K562 (cell line): ENCODE results near the gene SH3TC2. TPM values are rescaled to one million over a fixed set of nuclear protein-coding genes. Genes with fewer than 3 reads are reported as not detected.

Source experiments
- CBX2 ChIP-seq: fragments of 200-600 bp; sonication (generic); IDR thresholded peaks from one replicate; pipeline ENCODE4 v1.6.1; 2012; ENCODE audit warnings: mild to moderate bottlenecking, low read length, inconsistent platforms; ENCODE audit not compliant: insufficient read depth, poor library complexity, severe bottlenecking
- RFX5 ChIP-seq: IDR thresholded peaks from 2 replicates; pipeline ENCODE4 v1.6.1; 2011; ENCODE audit warnings: low read depth, mild to moderate bottlenecking, improper control_type of control experiment, low read length
- TFE3 ChIP-seq: fragments of 450-650 bp; formaldehyde crosslinking; IDR thresholded peaks from 2 replicates; pipeline ENCODE4 v1.4.0; 2020; ENCODE audit warnings: mild to moderate bottlenecking, mixed read lengths
- ZBTB2 ChIP-seq: fragments of 450-650 bp; IDR thresholded peaks from 2 replicates; pipeline ENCODE4 v1.6.1; 2016; ENCODE audit warnings: antibody characterized with exemption
- ZNF24 ChIP-seq: fragments of 450-650 bp; IDR thresholded peaks from 2 replicates; pipeline ENCODE4 v1.6.1; 2016
- ZNF592 ChIP-seq: fragments of 450-650 bp; IDR thresholded peaks from 2 replicates; pipeline ENCODE4 v1.6.1; 2017; ENCODE audit warnings: antibody characterized with exemption, mild to moderate bottlenecking
- polyA plus RNA-seq, 8 experiments: library from polyadenylated mRNA; depleted of rRNA in 4 of 8; stranded (reverse) in 5 of 8; unstranded in 3 of 8; fragments of >200 nt; fragmentation: Nextera tagmentation in 2 of 8; fragmentation: Illumina TruSeq in 1 of 8; extraction: Ambion mirVana in 2 of 8; extraction: Trizol in 1 of 8; gene quantifications; 2 replicates each; pipeline versions ENCODE4 v1.2.1 to v1.2.3, GENCODE V29; 2011 to 2014; ENCODE audit warnings: inconsistent platforms in 1 of 8, missing spikeins in 1 of 8
- total RNA-seq, 7 experiments: library from RNA; depleted of rRNA in 6 of 7; stranded (reverse); fragments of >200 nt in 6 of 7; fragmentation: Illumina TruSeq in 2 of 7; extraction: Trizol in 2 of 7; gene quantifications; 2 replicates each; pipeline versions ENCODE4 v1.2.1 to v1.2.3, GENCODE V29; 2011 to 2021; ENCODE audit warnings: low replicate concordance in 1 of 7

Gene SH3TC2
- total and polyA plus RNA-seq, 9 of the 15 experiments (the other 6 are each of a cell fraction or from before 2014, with no cell fraction given), result 0.03 to 0.80 (median 0.55) TPM; not detected in 1

DNA sequence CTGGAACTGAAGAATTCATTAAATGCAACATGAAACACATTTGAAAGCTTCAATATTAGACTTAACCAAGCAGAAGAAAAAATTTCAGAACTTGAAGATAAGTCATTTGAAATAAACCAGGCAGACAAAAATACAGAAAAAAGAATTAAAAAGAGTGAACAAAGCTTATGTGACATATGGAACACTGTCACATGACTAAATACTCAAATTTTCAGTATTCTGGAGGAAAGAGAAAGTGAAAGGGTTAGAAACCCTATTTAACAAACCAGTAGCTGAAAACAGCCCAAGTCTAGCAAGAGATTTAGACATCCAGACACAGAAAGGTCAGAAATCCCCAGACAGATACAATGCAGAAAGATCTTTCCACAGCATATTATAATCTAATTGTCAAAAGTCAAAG, 37.1 kb upstream of the SH3TC2 start (continued):
- no peak for TF ChIP-seq CBX2
- no peak for TF ChIP-seq ZNF592
- TF ChIP-seq ZNF24, result no peak
- no peak for TF ChIP-seq RFX5
- TF ChIP-seq ZBTB2, result no peak
- TF ChIP-seq TFE3, result peak; percentile 60
